H1 (cell line): ENCODE results near the gene MMP28. TPM values are rescaled to one million over a fixed set of nuclear protein-coding genes. Genes with fewer than 3 reads are reported as not detected.

ENCODE experiments used
- CTCF ChIA-PET: fragments of 300-600 bp; sonication (Branson Sonifier 250); formaldehyde crosslinking; loops from one replicate; lab custom pipeline; 2021; ENCODE audit not compliant: partially characterized antibody; lab: Charles Lee
- POLR2A ChIA-PET: fragments of 300-600 bp; sonication (Branson Sonifier 250); formaldehyde crosslinking; loops from one replicate; lab custom pipeline; 2021; ENCODE audit warnings: inconsistent platforms; ENCODE audit not compliant: partially characterized antibody; lab: Charles Lee
- DNase-seq, 2 experiments: peaks; one replicate each; pipeline versions ENCODE4 v3.0.0 to v3.0.0-alpha.2; 2010 to 2022; ENCODE audit warnings: low spot score in 2 of 2, low read depth in 1 of 2, mixed read lengths in 1 of 2
- FAIRE-seq: peaks from 2 replicates; lab custom pipeline; 2011; peaks lifted over from hg19 to GRCh38; lab: Jason Lieb, UNC
- H2AFZ ChIP-seq: 2 replicates; pipeline ENCODE4 v1.8.1; 2012; ENCODE audit warnings: low read length, inconsistent platforms
- H2AK5ac ChIP-seq: 2 replicates; pipeline ENCODE4 v1.6.1; 2013; ENCODE audit warnings: low read depth, low read length
- H2BK120ac ChIP-seq: replicated peaks from 2 replicates; pipeline ENCODE3; 2013; ENCODE audit warnings: low read depth, low read length, inconsistent platforms
- H2BK12ac ChIP-seq: 2 replicates; pipeline ENCODE4 v1.6.1; 2013; ENCODE audit warnings: low read depth, low read length
- H2BK15ac ChIP-seq: 2 replicates; pipeline ENCODE4 v1.6.1; 2013; ENCODE audit warnings: low read length
- H2BK20ac ChIP-seq: 2 replicates; pipeline ENCODE4 v1.6.1; 2013; ENCODE audit warnings: low read length
- H2BK5ac ChIP-seq: 2 replicates; pipeline ENCODE4 v1.6.1; 2013; ENCODE audit warnings: low read depth, low read length
- H3K14ac ChIP-seq: 2 replicates; pipeline ENCODE4 v1.6.1; 2013; ENCODE audit warnings: inconsistent platforms; ENCODE audit not compliant: insufficient read length
- H3K18ac ChIP-seq: 2 replicates; pipeline ENCODE4 v1.6.1; 2013; ENCODE audit warnings: low read length; ENCODE audit errors: extremely low read depth
- H3K23ac ChIP-seq: 2 replicates; pipeline ENCODE4 v1.6.1; 2013; ENCODE audit warnings: inconsistent platforms; ENCODE audit not compliant: insufficient read length
- H3K23me2 ChIP-seq: 2 replicates; pipeline ENCODE4 v1.6.1; 2013; ENCODE audit warnings: low read depth, low read length
- H3K27ac ChIP-seq: 2 replicates; pipeline ENCODE4 v1.6.1; 2011; ENCODE audit warnings: low read depth, low read length, inconsistent platforms
- H3K27me3 ChIP-seq, 4 experiments: replicated peaks in 1 of 4; 1 replicate in 1 of 4; 2 replicates in 3 of 4; pipeline versions ENCODE4 v1.6.1 to v1.8.1; 2011 to 2013; ENCODE audit warnings: low read length in 3 of 4, mild to moderate bottlenecking in 3 of 4, inconsistent platforms in 2 of 4, mixed read lengths in 2 of 4, moderate library complexity in 1 of 4; ENCODE audit not compliant: control insufficient read depth in 3 of 4, insufficient read depth in 3 of 4; ENCODE audit errors: extremely low read depth in 1 of 4
- H3K36me3 ChIP-seq, 4 experiments: 2 replicates each; pipeline versions ENCODE4 v1.6.1 to v1.8.1; 2011 to 2013; ENCODE audit warnings: mild to moderate bottlenecking in 4 of 4, low read length in 3 of 4, moderate library complexity in 2 of 4, control low read depth in 1 of 4, inconsistent platforms in 1 of 4; ENCODE audit not compliant: insufficient read depth in 4 of 4, control insufficient read depth in 2 of 4
- H3K4ac ChIP-seq: replicated peaks from 2 replicates; pipeline ENCODE3; 2013; ENCODE audit warnings: low read length, low read depth, mixed read lengths, inconsistent platforms; ENCODE audit not compliant: insufficient read length
- H3K4me1 ChIP-seq, 4 experiments: replicated peaks in 1 of 4; 1 replicate in 1 of 4; 2 replicates in 3 of 4; pipeline versions ENCODE4 v1.6.1 to v1.8.1; 2011 to 2013; ENCODE audit warnings: low read length in 3 of 4, inconsistent platforms in 2 of 4, mixed read lengths in 1 of 4; ENCODE audit not compliant: insufficient read depth in 4 of 4, control insufficient read depth in 3 of 4
- H3K4me2 ChIP-seq, 2 experiments: 2 replicates each; pipeline versions ENCODE4 v1.6.1 to v1.8.1; 2011 to 2013; ENCODE audit warnings: low read depth in 2 of 2, low read length in 2 of 2, control low read depth in 1 of 2, inconsistent platforms in 1 of 2, mild to moderate bottlenecking in 1 of 2; ENCODE audit not compliant: insufficient read depth in 1 of 2
- H3K4me3 ChIP-seq, 4 experiments: fragments of 200-600, 300-600 bp in 1 of 4; sonication (generic), shearing (Covaris generic), sonication (Bioruptor Twin) in 1 of 4; 2 replicates each; pipeline versions ENCODE4 v1.5.1 to v1.8.1; 2011 to 2016; ENCODE audit warnings: low read length in 4 of 4, low read depth in 3 of 4, control low read depth in 2 of 4, inconsistent platforms in 2 of 4, mild to moderate bottlenecking in 2 of 4, mixed read lengths in 1 of 4, moderate library complexity in 1 of 4; ENCODE audit not compliant: insufficient read depth in 2 of 4; ENCODE audit errors: extremely low read depth in 1 of 4
- H3K56ac ChIP-seq: replicated peaks from 2 replicates; pipeline ENCODE3; 2013; ENCODE audit warnings: low read depth, mild to moderate bottlenecking, mixed read lengths, low read length, inconsistent platforms; ENCODE audit not compliant: insufficient read length
- H3K79me1 ChIP-seq: 2 replicates; pipeline ENCODE4 v1.6.1; 2013; ENCODE audit warnings: low read depth, low read length, control low read depth
- H3K79me2 ChIP-seq, 2 experiments: 2 replicates each; pipeline versions ENCODE4 v1.6.1 to v1.8.1; 2012 to 2013; ENCODE audit warnings: low read length in 2 of 2, mild to moderate bottlenecking in 2 of 2, inconsistent platforms in 1 of 2; ENCODE audit not compliant: insufficient read depth in 2 of 2, control insufficient read depth in 1 of 2
- H3K9ac ChIP-seq, 4 experiments: replicated peaks in 1 of 4; 1 replicate in 1 of 4; 2 replicates in 3 of 4; pipeline versions ENCODE4 v1.6.1 to v1.8.1; 2011 to 2013; ENCODE audit warnings: low read depth in 3 of 4, low read length in 3 of 4, control low read depth in 2 of 4, mild to moderate bottlenecking in 2 of 4, moderate library complexity in 2 of 4, inconsistent platforms in 1 of 4; ENCODE audit errors: extremely low read depth in 1 of 4
- H3K9me3 ChIP-seq, 2 experiments: 2 replicates each; pipeline versions ENCODE4 v1.6.1 to v1.8.1; 2012 to 2013; ENCODE audit warnings: mild to moderate bottlenecking in 2 of 2, moderate library complexity in 2 of 2, control low read depth in 1 of 2, inconsistent platforms in 1 of 2, low read depth in 1 of 2, low read length in 1 of 2, mixed read lengths in 1 of 2; ENCODE audit not compliant: insufficient read depth in 2 of 2
- H4K20me1 ChIP-seq, 2 experiments: replicated peaks in 1 of 2; 2 replicates each; pipeline versions ENCODE3 to v1.8.1; 2011 to 2013; ENCODE audit warnings: inconsistent platforms in 2 of 2, low read length in 2 of 2, mild to moderate bottlenecking in 1 of 2; ENCODE audit not compliant: insufficient read depth in 2 of 2, control insufficient read depth in 1 of 2
- H4K5ac ChIP-seq: 2 replicates; pipeline ENCODE4 v1.6.1; 2013; ENCODE audit warnings: low read length, low read depth, mixed read lengths, inconsistent platforms; ENCODE audit not compliant: insufficient read length
- H4K8ac ChIP-seq: 2 replicates; pipeline ENCODE4 v1.8.0; 2013; ENCODE audit warnings: mild to moderate bottlenecking, moderate library complexity, low read length, inconsistent platforms; ENCODE audit not compliant: insufficient read depth; ENCODE audit errors: extremely low read depth
- H4K91ac ChIP-seq: replicated peaks from 2 replicates; pipeline ENCODE3; 2013; ENCODE audit warnings: low read length, mixed read lengths, inconsistent platforms; ENCODE audit not compliant: insufficient read length
- CTBP2 ChIP-seq: IDR thresholded peaks from 2 replicates; pipeline ENCODE4 v1.7.0; 2011; ENCODE audit warnings: borderline replicate concordance, mild to moderate bottlenecking, moderate library complexity, mixed read lengths, low read length; ENCODE audit not compliant: insufficient read depth, insufficient read length
- KDM1A ChIP-seq: fragments of 200-600, 300-600 bp; sonication (generic); IDR thresholded peaks from 2 replicates; pipeline ENCODE4 v1.7.1; 2016; ENCODE audit warnings: mild to moderate bottlenecking, low read length, borderline replicate concordance
- MAFK ChIP-seq: IDR thresholded peaks from 2 replicates; pipeline ENCODE4 v1.6.1; 2012; ENCODE audit warnings: low read depth, mild to moderate bottlenecking, improper control_type of control experiment, low read length
- NRF1 ChIP-seq: IDR thresholded peaks from 2 replicates; pipeline ENCODE4 v1.6.1; 2011; ENCODE audit warnings: mild to moderate bottlenecking, low read depth, low read length, improper control_type of control experiment
- POU5F1 ChIP-seq: IDR thresholded peaks from 2 replicates; pipeline ENCODE4 v1.6.1; 2011; ENCODE audit warnings: low read depth, mild to moderate bottlenecking, low read length, moderate library complexity
- RBBP5 ChIP-seq: IDR thresholded peaks from 2 replicates; pipeline ENCODE4 v1.7.1; 2012; ENCODE audit warnings: low read depth, mild to moderate bottlenecking, inconsistent platforms, low read length, moderate library complexity, borderline replicate concordance
- WGBS, 2 experiments: shearing (Covaris generic) in 1 of 2; methylation state at CpG; one replicate each; pipeline versions ENCODE4 v1.1.6 to v1.1.7; 2013 to 2015; ENCODE audit warnings: low lambda C conversion rate in 2 of 2, mixed read lengths in 2 of 2, inconsistent platforms in 1 of 2, low coverage in 1 of 2, missing lambda C conversion rate in 1 of 2; ENCODE audit not compliant: insufficient replicate concordance in 2 of 2, insufficient coverage in 1 of 2, insufficient read length in 1 of 2; ENCODE audit errors: extremely low coverage in 1 of 2, missing lambda C conversion rate in 1 of 2; 5-methylcytosine and 5-hydroxymethylcytosine counted together
- polyA plus RNA-seq, 7 experiments: library from polyadenylated mRNA; depleted of rRNA in 3 of 7; stranded (reverse) in 5 of 7; unstranded in 2 of 7; fragments of >200 nt in 5 of 7; fragments of 200-250 nt in 2 of 7; gene quantifications; 1 replicate in 5 of 7; 2 replicates in 1 of 7; 4 replicates in 1 of 7; pipeline versions ENCODE4 v1.2.1 to v1.2.3, GENCODE V29; 2011 to 2013; ENCODE audit warnings: missing spikeins in 2 of 7, mixed read lengths in 2 of 7
- total RNA-seq: library from RNA; stranded (reverse); fragmentation: NEBNext Ultra II Directional; extraction: Animal tissue kit (Norgen Biotek cat#: 25700); gene quantifications from 2 replicates; pipeline ENCODE4 v1.2.1, GENCODE V29; 2021
- TF ChIP-seq, protein P1 (sequence below): IDR thresholded peaks from 2 replicates; pipeline ENCODE4 v1.6.1; 2012; ENCODE audit warnings: inconsistent platforms

The MMP28 gene
- total and polyA plus RNA-seq, 2 of the 8 experiments (the other 6 are each of a cell fraction or from before 2014, with no cell fraction given): not detected

DNA sequence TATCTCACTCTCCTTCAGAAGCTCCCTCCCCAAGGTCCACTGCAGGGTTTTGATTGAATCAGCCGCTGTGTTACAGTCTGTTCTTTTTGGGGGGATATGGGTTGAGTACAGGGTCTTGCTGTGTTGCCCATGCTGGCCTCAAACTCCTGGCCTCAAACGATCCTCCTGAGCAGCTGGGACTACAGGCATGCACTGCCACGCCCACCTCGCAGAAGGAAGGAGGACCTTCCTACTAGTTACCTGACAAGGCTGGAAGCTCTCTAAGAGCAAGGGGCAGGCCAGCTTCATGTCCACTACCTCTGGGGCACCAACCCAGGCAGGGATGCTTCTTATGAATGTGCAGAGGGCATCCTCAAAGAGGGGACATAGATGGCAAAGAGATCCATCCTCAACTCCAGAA lies 1.9 kb upstream of the MMP28 start:
- Histone ChIP-seq H3K27me3 (peaks cover 23 to 53% (median 42%) of the 10 kb centered on the region in 4 experiments), H3K4me1 (peaks cover 0 to 10% (median 5%) of the 10 kb centered on the region in 4 experiments; a peak in 5 of 7 replicates), H3K56ac (no peak overlapping the region), H3K4me2 (no peak overlapping the region), H3K18ac (no peak overlapping the region), H3K9ac (no peak overlapping the region), H2BK15ac (no peak overlapping the region), H2BK5ac (no peak overlapping the region), H2BK20ac (no peak overlapping the region), H2AK5ac (no peak overlapping the region), H3K4me3 (no peak overlapping the region), H2AFZ (no peak overlapping the region), H2BK120ac (no peak overlapping the region), H3K14ac (no peak overlapping the region), H4K20me1 (peaks cover 2% of the 10 kb centered on the region in 2 experiments), H4K91ac (no peak overlapping the region), H3K4ac (no peak overlapping the region), H3K23me2 (peaks cover 11% of the 10 kb centered on the region; the same call in 1 of the 2 replicates), H3K27ac (no peak overlapping the region), H3K79me2 (no peaks in the 10 kb centered on the region), H4K8ac (no peak overlapping the region), H2BK12ac (no peak overlapping the region), H4K5ac (no peak overlapping the region), H3K23ac (no peak overlapping the region), H3K36me3 (no peaks in the 10 kb centered on the region), H3K79me1 (no peaks in the 10 kb centered on the region), H3K9me3 (no peaks in the 10 kb centered on the region)
- peak in 1 of 2 experiments; percentile 36 for DNase-seq
- ChIA-PET CTCF (interaction anchor here (0.6 to 11.7 kb wide), 7 partner anchors 11 to 362 kb away, joined by 3 to 179 read pairs (median 4); partner anchors contain the start of genes C17orf50 and TAF15), POLR2A (interaction anchor here (0.9 to 7.5 kb wide), 2 partner anchors 12 to 23 kb away, joined by 3 to 50 read pairs; partner anchors contain the start of gene TAF15)
- 59% methylated on average over 4 of the region's 4 CpGs; no CpG with 5 or more reads in 1 of the 2 experiments for WGBS, 2 experiments
- FAIRE-seq: no peak
- no peak for TF ChIP-seq KDM1A
- TF ChIP-seq, protein P1, sequence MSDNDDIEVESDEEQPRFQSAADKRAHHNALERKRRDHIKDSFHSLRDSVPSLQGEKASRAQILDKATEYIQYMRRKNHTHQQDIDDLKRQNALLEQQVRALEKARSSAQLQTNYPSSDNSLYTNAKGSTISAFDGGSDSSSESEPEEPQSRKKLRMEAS: no peak
- no peak for TF ChIP-seq POU5F1
- no peak for TF ChIP-seq MAFK
- TF ChIP-seq CTBP2: no peak
- no peak for TF ChIP-seq NRF1
- no peak for TF ChIP-seq RBBP5
